Activated naive CD4-positive, alpha-beta T cell treated with anti-CD3 and anti-CD28 coated beads, Interleukin-2, amount 50 U/mL, for 72 hours (primary cell): ENCODE data around the gene PSTPIP2. TPM values are rescaled to one million over a fixed set of nuclear protein-coding genes. Genes with fewer than 3 reads are reported as not detected.
"Not testable (repeated sequence)": the region's sequence is repeated elsewhere in the genome, so short reads cannot be mapped to it uniquely, and the experiment has no call there.

Experiments used
- ATAC-seq, 2 donors: fragments of 150-1000 bp; cut with Tn5 transposase; 2 replicates each; pipeline ENCODE4 v1.10.0; 2021; ENCODE audit warnings: mild to moderate bottlenecking in 2 of 2, moderate library complexity in 2 of 2
- DNase-seq, 2 donors: peaks; one replicate each; pipeline ENCODE4 v3.0.0; 2021 to 2022; ENCODE audit warnings: low spot score in 2 of 2
- H3K27ac Mint-ChIP-seq, 2 donors: one replicate each; pipeline ENCODE4 v1.8.0; 2022; ENCODE audit warnings: mild to moderate bottlenecking in 2 of 2, mixed read lengths in 2 of 2
- H3K36me3 Mint-ChIP-seq, 2 donors: one replicate each; pipeline ENCODE4 v1.8.0; 2022; ENCODE audit warnings: mixed read lengths in 2 of 2
- H3K9me3 Mint-ChIP-seq, 2 donors: one replicate each; pipeline ENCODE4 v1.8.0; 2022; ENCODE audit warnings: mixed read lengths in 2 of 2
- total RNA-seq, 2 donors: library from RNA; stranded (reverse); gene quantifications; one replicate each; pipeline ENCODE4 v1.2.3, GENCODE V29; 2022

The PSTPIP2 gene
- total RNA-seq, result 1 to 10 TPM; 2.9 to 8.3 TPM

- Mint-ChIP-seq H3K27ac (peak within 1 kb of the TSS in 1 of 2 donors; percentile 2), H3K36me3 (no peaks in the 10 kb centered on the region), H3K9me3 (no peaks in the 10 kb centered on the region)
- peak; percentile 66 to 69 for ATAC-seq
- DNase-seq, result peak; percentile 56 to 60
Measured at GRCh38 chr18:46071653-46072375, at the start of gene PSTPIP2. TSS of gene PSTPIP2 (minus strand) at chr18:46072260. CDS start at chr18:46072188, 72 bp downstream.

GRCh38 chr18:46113751-46114150, 41.7 kb upstream of the PSTPIP2 start:
- ATAC-seq (no peak), DNase-seq (no peak)
- Mint-ChIP-seq H3K9me3 (no peaks in the 10 kb centered on the region), H3K36me3 (peaks cover 12 to 33% of the 10 kb centered on the region in 2 donors), H3K27ac (no peak overlapping the region)

- peaks cover 7 to 36% of the 10 kb centered on the region in 2 donors for H3K36me3 Mint-ChIP-seq
- ATAC-seq, result no peak
- no peaks in the 10 kb centered on the region for H3K9me3 Mint-ChIP-seq
- DNase-seq, result no peak
- H3K27ac Mint-ChIP-seq, result no peak overlapping the region
Measured at GRCh38 chr18:46110406-46110805, 38.3 kb upstream of the PSTPIP2 start.

- ATAC-seq (no peak), DNase-seq (no peak)
- Mint-ChIP-seq H3K9me3 (no peaks in the 10 kb centered on the region), H3K36me3 (peaks cover 14 to 36% of the 10 kb centered on the region in 2 donors), H3K27ac (no peak overlapping the region)
Measured at GRCh38 chr18:46109386-46109785, 37.3 kb upstream of the PSTPIP2 start.

- H3K36me3 Mint-ChIP-seq, result peaks cover 12 to 24% of the 10 kb centered on the region in 2 donors
- H3K27ac Mint-ChIP-seq, result peak within 1 kb of the TSS; percentile 90 to 97
- peak; percentile 91 to 93 for ATAC-seq
- H3K9me3 Mint-ChIP-seq, result no peaks in the 10 kb centered on the region
- peak; percentile 76 to 78 for DNase-seq
Measured at GRCh38 chr18:46104128-46104911, 32.3 kb upstream of the PSTPIP2 start, which contains the start of gene HAUS1. TSS of gene HAUS1 (plus strand) at chr18:46104385. CDS start at chr18:46104412, 27 bp downstream.

- DNase-seq (no peak), ATAC-seq (no peak)
Measured at GRCh38 chr18:46099463-46099862, 27.4 kb upstream of the PSTPIP2 start.

GRCh38 chr18:46098616-46098933, 26.5 kb upstream of the PSTPIP2 start:
- Mint-ChIP-seq H3K9me3 (no peaks in the 10 kb centered on the region), H3K27ac (peak overlapping the region; percentile 96 to 99), H3K36me3 (peaks cover 15 to 34% of the 10 kb centered on the region in 2 donors)
- DNase-seq (no peak), ATAC-seq (no peak)

More at GRCh38 chr18:46099463-46099862, 27.4 kb upstream of the PSTPIP2 start:
- Mint-ChIP-seq H3K36me3 (peaks cover 22 to 30% of the 10 kb centered on the region in 2 donors), H3K27ac (no peak overlapping the region), H3K9me3 (no peaks in the 10 kb centered on the region)

- peaks cover 15 to 38% of the 10 kb centered on the region in 2 donors for H3K36me3 Mint-ChIP-seq
Measured at GRCh38 chr18:46097801-46098615, 25.9 kb upstream of the PSTPIP2 start, which contains the start of gene ATP5F1A. TSS of gene ATP5F1A (minus strand) at chr18:46098296. CDS start at chr18:46098231, 65 bp downstream.

GRCh38 chr18:46097431-46097800, 25.4 kb upstream of the PSTPIP2 start:
- ATAC-seq (peak in 1 of 2 donors; percentile 12), DNase-seq (no peak)
- H3K27ac Mint-ChIP-seq, result peak overlapping the region; percentile 96 to 97
- peaks cover 15 to 38% of the 10 kb centered on the region in 2 donors for H3K36me3 Mint-ChIP-seq
- H3K9me3 Mint-ChIP-seq, result no peaks in the 10 kb centered on the region

More at GRCh38 chr18:46097801-46098615, 25.9 kb upstream of the PSTPIP2 start, which contains the start of gene ATP5F1A:
- DNase-seq, result peak; percentile 78 to 87
- ATAC-seq, result peak; percentile 90 to 95
- peak within 1 kb of the TSS; percentile 96 to 99 for H3K27ac Mint-ChIP-seq
- no peaks in the 10 kb centered on the region for H3K9me3 Mint-ChIP-seq

- ATAC-seq, result no peak
- peak overlapping the region; percentile 96 to 97 for H3K27ac Mint-ChIP-seq
- peaks cover 15 to 39% of the 10 kb centered on the region in 2 donors for H3K36me3 Mint-ChIP-seq
- no peak for DNase-seq
- H3K9me3 Mint-ChIP-seq, result no peaks in the 10 kb centered on the region
Measured at GRCh38 chr18:46096651-46097300, 24.7 kb upstream of the PSTPIP2 start.

GRCh38 chr18:46095532-46095931, 23.5 kb upstream of the PSTPIP2 start:
- ATAC-seq (no peak), DNase-seq (no peak)
- Mint-ChIP-seq H3K36me3 (peaks cover 23 to 50% of the 10 kb centered on the region in 2 donors), H3K9me3 (no peaks in the 10 kb centered on the region), H3K27ac (peak overlapping the region in 1 of 2 donors; percentile 93)

GRCh38 chr18:46088501-46088900, 16.4 kb upstream of the PSTPIP2 start:
- not testable (repeated sequence) for DNase-seq, ATAC-seq, H3K9me3 Mint-ChIP-seq, H3K27ac Mint-ChIP-seq
- H3K36me3 Mint-ChIP-seq, result peaks cover 26 to 42% of the 10 kb centered on the region in 2 donors

- Mint-ChIP-seq H3K27ac (no peak overlapping the region), H3K36me3 (peaks cover 9 to 17% of the 10 kb centered on the region in 2 donors), H3K9me3 (no peaks in the 10 kb centered on the region)
- ATAC-seq (no peak), DNase-seq (no peak)
Measured at GRCh38 chr18:46084431-46084830, 12.4 kb upstream of the PSTPIP2 start.

- Mint-ChIP-seq H3K9me3 (no peaks in the 10 kb centered on the region), H3K36me3 (no peaks in the 10 kb centered on the region), H3K27ac (peak overlapping the region in 1 of 2 donors; percentile 36)
- ATAC-seq (no peak), DNase-seq (no peak)
Measured at GRCh38 chr18:46080156-46080555, 8.1 kb upstream of the PSTPIP2 start.

GRCh38 chr18:46079336-46079735, 7.3 kb upstream of the PSTPIP2 start:
- no peaks in the 10 kb centered on the region for H3K9me3 Mint-ChIP-seq
- ATAC-seq (no peak), DNase-seq (no peak)
- no peaks in the 10 kb centered on the region for H3K36me3 Mint-ChIP-seq
- H3K27ac Mint-ChIP-seq, result no peak overlapping the region
